Measurements from ENCODE around the gene LSM4.

The LSM4 gene

GRCh38 chr19:18291590-18292461 is 31.1 kb downstream of the LSM4 start:
- peak; percentile 64 to 77 for DNase-seq

GRCh38 chr19:18291019-18291524 is 31.8 kb downstream of the LSM4 start:
- DNase-seq: no peak

- DNase-seq: peak in 1 of 2 experiments; percentile 5
Measured at GRCh38 chr19:18290302-18291018, 32.4 kb downstream of the LSM4 start.

GRCh38 chr19:18289471-18290301 is 33.2 kb downstream of the LSM4 start:
- DNase-seq: no peak

- no peak for DNase-seq
Measured at GRCh38 chr19:18287836-18288772, 34.8 kb downstream of the LSM4 start.

- DNase-seq: no peak
Measured at GRCh38 chr19:18286973-18287635, 35.8 kb downstream of the LSM4 start.

GRCh38 chr19:18284712-18285360 is 38.0 kb downstream of the LSM4 start:
- DNase-seq: no peak

GRCh38 chr19:18283338-18283737 is 39.5 kb downstream of the LSM4 start:
- DNase-seq: no peak

- no peak for DNase-seq
Measured at GRCh38 chr19:18282788-18283141, 40.1 kb downstream of the LSM4 start.

- DNase-seq: peak in 1 of 2 experiments; percentile 53
Measured at GRCh38 chr19:18282021-18282787, 40.7 kb downstream of the LSM4 start.

- DNase-seq: peak; percentile 87 to 90
Measured at GRCh38 chr19:18281082-18282020, 41.5 kb downstream of the LSM4 start, which contains the start of gene JUND. Gene JUND, minus strand, starts transcription at chr19:18281622. Its CDS starts 138 bp downstream, at chr19:18281484.

GRCh38 chr19:18280247-18281081 is 42.4 kb downstream of the LSM4 start:
- peak; percentile 49 to 60 for DNase-seq

GRCh38 chr19:18279516-18280246 is 43.2 kb downstream of the LSM4 start:
- DNase-seq: peak; percentile 81 to 84

GRCh38 chr19:18279266-18279515 is 43.7 kb downstream of the LSM4 start:
- DNase-seq: no peak

- no peak for DNase-seq
Measured at GRCh38 chr19:18278521-18279265, 44.2 kb downstream of the LSM4 start.

GRCh38 chr19:18274781-18275356 is 48.0 kb downstream of the LSM4 start:
- peak; percentile 25 to 28 for DNase-seq

Data from AML-193 (cell line).